Measurements from ENCODE around the gene STK31.
"Not testable (repeated sequence)": the region's sequence is repeated elsewhere in the genome, so short reads cannot be mapped to it uniquely, and the experiment has no call there.

The STK31 gene

GRCh38 chr7:23873306-23873705 lies 163.3 kb downstream of the STK31 start:
- Mint-ChIP-seq H3K4me1 (ENCODE audit: low read depth in 2 of 2) (no peaks in the 10 kb centered on the region), H3K27ac (no peak overlapping the region), H3K4me3 (no peak overlapping the region), H3K9me3 (no peaks in the 10 kb centered on the region), H3K36me3 (ENCODE audit: insufficient read depth) (no peaks in the 10 kb centered on the region), H3K27me3 (peaks cover 5 to 13% of the 10 kb centered on the region in 2 donors)
- ATAC-seq (replicated peaks) (no peak), DNase-seq (no peak)

GRCh38 chr7:23876526-23876925 lies 166.5 kb downstream of the STK31 start:
- H3K36me3 Mint-ChIP-seq (ENCODE audit: insufficient read depth); H3K4me1 Mint-ChIP-seq (ENCODE audit: low read depth in 2 of 2); DNase-seq; H3K9me3 Mint-ChIP-seq; H3K4me3 Mint-ChIP-seq; H3K27me3 Mint-ChIP-seq; ATAC-seq (replicated peaks); H3K27ac Mint-ChIP-seq: not testable (repeated sequence)
